ENCODE data around the gene KHK.

Gene KHK

GRCh38 chr2:27137322-27137935 lies 50.9 kb downstream of the KHK start:
- Histone ChIP-seq H3K36me3 (peaks cover 6% of the 10 kb centered on the region; the same call in 1 of the 2 replicates), H3K27me3 (no peaks in the 10 kb centered on the region), H3K4me3 (ENCODE audit: low read depth, low read length) (no peak overlapping the region), H3K9me3 (no peaks in the 10 kb centered on the region), H3K4me1 (no peaks in the 10 kb centered on the region; the same call in 1 of the 2 replicates)
- no peak for DNase-seq
- TF ChIP-seq CTCF (IDR thresholded peaks at IDR 0.05; ENCODE audit: low read depth, low read length), result no peak

DNA sequence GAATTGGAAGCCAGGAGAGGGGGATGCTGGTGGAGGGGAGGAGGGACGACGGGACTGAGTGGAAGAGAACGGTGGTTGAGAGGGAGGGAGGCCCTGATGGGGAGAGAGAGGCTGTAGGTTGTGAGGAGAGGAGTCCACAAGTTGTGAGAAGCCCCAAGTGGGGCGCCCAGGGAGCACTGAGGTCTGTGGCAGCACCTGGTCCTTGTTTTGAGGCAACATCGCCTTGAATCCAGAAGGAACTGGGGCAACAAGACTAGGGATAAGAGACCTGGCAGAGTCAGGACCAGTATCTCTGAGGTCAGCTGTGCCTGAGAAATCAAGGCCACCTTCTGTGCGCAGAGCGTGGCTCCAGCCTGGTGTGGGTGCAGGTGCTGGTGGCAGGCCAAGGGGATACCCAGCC lies 51.5 kb downstream of the KHK start:
- no peaks in the 10 kb centered on the region; the same call in 1 of the 2 replicates for H3K36me3 ChIP-seq
- DNase-seq, result no peak
- no peaks in the 10 kb centered on the region; the same call in 1 of the 2 replicates for H3K4me1 ChIP-seq
- TF ChIP-seq CTCF (IDR thresholded peaks at IDR 0.05; ENCODE audit: low read depth, low read length), result no peak
- no peaks in the 10 kb centered on the region for H3K9me3 ChIP-seq
- H3K4me3 ChIP-seq (ENCODE audit: low read depth, low read length), result no peak overlapping the region
- H3K27me3 ChIP-seq, result no peaks in the 10 kb centered on the region

DNA sequence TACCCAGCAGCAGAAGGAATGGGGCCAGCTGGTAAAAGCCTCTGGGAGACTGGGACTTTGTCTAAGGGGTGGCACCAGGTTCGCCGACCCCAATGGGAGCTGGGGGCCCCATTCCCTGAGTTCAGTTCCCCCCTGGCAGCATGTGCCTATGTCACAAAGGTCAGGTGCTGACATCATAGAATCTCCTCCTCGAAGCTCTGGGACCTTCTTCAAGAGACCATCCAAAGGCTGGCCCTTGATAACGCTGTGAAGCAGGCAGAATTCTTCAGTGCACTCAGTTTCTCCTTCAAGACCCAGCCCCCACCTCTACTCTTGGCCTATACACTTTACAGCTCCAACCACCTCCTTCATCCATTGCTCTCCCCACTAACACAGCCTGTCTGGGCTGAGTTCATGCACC lies 52.7 kb downstream of the KHK start, which contains the start of gene PRR30:
TSS of gene PRR30 (minus strand) at position 101 of the 400 bp plus-strand sequence. CDS start 1,081 bp downstream, outside the sequence.
- Histone ChIP-seq H3K4me3 (ENCODE audit: low read depth, low read length) (no peak within 1 kb of the TSS), H3K36me3 (no peaks in the 10 kb centered on the region), H3K4me1 (no peaks in the 10 kb centered on the region), H3K27me3 (no peaks in the 10 kb centered on the region), H3K9me3 (no peaks in the 10 kb centered on the region)
- TF ChIP-seq CTCF (IDR thresholded peaks at IDR 0.05; ENCODE audit: low read depth, low read length), result no peak
- no peak for DNase-seq

DNA sequence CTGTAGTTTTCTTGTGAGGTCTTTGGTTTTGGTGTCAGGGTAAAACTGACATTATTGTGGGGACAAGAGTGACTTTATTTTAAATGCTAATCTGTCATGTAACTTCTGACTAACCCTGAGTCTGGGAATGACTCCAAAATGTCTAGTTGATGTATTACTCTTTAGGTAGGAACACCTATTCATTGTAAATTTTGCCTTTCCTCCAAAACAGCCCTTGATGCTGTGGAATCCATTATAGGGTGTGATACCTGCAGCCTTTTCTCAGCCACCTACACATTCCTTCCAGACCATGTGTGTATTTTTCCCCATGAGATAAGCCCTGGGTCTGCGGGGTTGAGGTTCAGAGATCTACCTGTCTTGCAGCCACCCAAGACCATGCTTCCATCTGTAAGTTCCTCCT lies 56.7 kb downstream of the KHK start:
- Histone ChIP-seq H3K9me3 (no peaks in the 10 kb centered on the region), H3K4me1 (no peaks in the 10 kb centered on the region), H3K27me3 (no peaks in the 10 kb centered on the region), H3K36me3 (no peaks in the 10 kb centered on the region), H3K4me3 (ENCODE audit: low read depth, low read length) (no peak overlapping the region)
- DNase-seq, result no peak
- TF ChIP-seq CTCF (IDR thresholded peaks at IDR 0.05; ENCODE audit: low read depth, low read length), result no peak

- Histone ChIP-seq H3K36me3 (no peaks in the 10 kb centered on the region), H3K27me3 (no peaks in the 10 kb centered on the region), H3K9me3 (no peaks in the 10 kb centered on the region), H3K4me3 (ENCODE audit: low read depth, low read length) (no peak overlapping the region), H3K4me1 (no peaks in the 10 kb centered on the region)
- no peak for TF ChIP-seq CTCF (IDR thresholded peaks at IDR 0.05; ENCODE audit: low read depth, low read length)
- no peak for DNase-seq
These were observed 59.1 kb downstream of the KHK start for GRCh38 chr2:27145682-27146081.

DNA sequence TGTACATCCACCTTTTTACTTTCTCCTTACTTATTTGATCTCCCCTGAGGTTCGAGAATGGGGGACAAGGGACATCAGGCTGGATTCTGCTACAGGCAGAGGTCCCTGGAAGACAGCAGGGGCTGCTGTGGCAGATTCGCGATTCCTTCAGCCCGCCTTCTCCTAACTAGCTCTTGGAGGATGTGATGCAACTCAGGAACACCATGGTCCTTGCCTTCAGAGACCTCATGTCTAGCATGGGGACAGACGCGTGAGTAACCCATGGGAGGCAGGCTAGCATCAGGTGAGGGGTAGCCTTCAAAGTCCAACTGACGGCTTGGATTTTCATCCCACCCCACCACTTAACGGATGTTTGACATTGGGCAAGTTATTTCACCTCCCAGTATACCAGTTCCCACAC lies 61.4 kb downstream of the KHK start:
- H3K9me3 ChIP-seq, result no peaks in the 10 kb centered on the region

More for the DNA sequence above, 61.4 kb downstream of the KHK start:
- DNase-seq, result no peak
- Histone ChIP-seq H3K27me3 (no peaks in the 10 kb centered on the region), H3K4me1 (no peaks in the 10 kb centered on the region), H3K4me3 (ENCODE audit: low read depth, low read length) (no peak overlapping the region), H3K36me3 (no peaks in the 10 kb centered on the region)
- no peak for TF ChIP-seq CTCF (IDR thresholded peaks at IDR 0.05; ENCODE audit: low read depth, low read length)

All from BE2C (cell line).